Measurements from ENCODE around the gene PLIN5. TPM values are rescaled to one million over a fixed set of nuclear protein-coding genes. Genes with fewer than 3 reads are reported as not detected.

Gene PLIN5
- total and polyA plus RNA-seq, 5 experiments from 2014 or later, result 0.28 to 2.6 (median 0.90) TPM

- Mint-ChIP-seq H3K36me3 (peaks cover 0 to 21% (median 4%) of the 10 kb centered on the region in 3 donors), H3K4me3 (peak overlapping the region; percentile 64 to 90 (median 77)), H3K4me1 (peaks cover 15 to 27% (median 26%) of the 10 kb centered on the region in 4 donors), H3K27ac (peak overlapping the region in 7 of 10 donors; percentile 16 to 69 (median 59)), H3K27me3 (no peaks in the 10 kb centered on the region), H3K9me3 (no peaks in the 10 kb centered on the region)
- ATAC-seq, result no peak
- POLR2A ChIA-PET, result interaction anchor here (0.5 to 3.4 kb wide), 2 partner anchors 15 to 169 kb away, joined by 3 to 50 read pairs; partner anchors contain the start of gene UBXN6
- DNase-seq, result no peak
Measured at GRCh38 chr19:4473011-4473762, 61.8 kb downstream of the PLIN5 start.

Other genes starting within 250 kb of the PLIN5 start
- gene TMIGD2, start 232.8 kb downstream of the PLIN5 start, total RNA-seq, result 10 to 100 TPM; 41.6 to 43.9 TPM
- gene TMIGD2, start 232.8 kb downstream of the PLIN5 start, polyA plus RNA-seq, result 100 to 1,000 TPM in 1 of 3 donors, 10 to 100 TPM in 2; 65.8 to 105 (median 96.5) TPM
- 1 to 10 TPM; 1.4 to 4.0 TPM for gene FSD1, start 230.6 kb downstream of the PLIN5 start, total RNA-seq
- gene FSD1, start 230.6 kb downstream of the PLIN5 start, polyA plus RNA-seq, result 1 to 10 TPM; 1.5 to 3.9 (median 3.4) TPM
- gene STAP2, start 196.4 kb downstream of the PLIN5 start, total RNA-seq, result 1 to 10 TPM; 1.4 to 2.3 TPM
- 1 to 10 TPM; 1.3 to 2.6 (median 1.5) TPM for gene STAP2, start 196.4 kb downstream of the PLIN5 start, polyA plus RNA-seq
- gene MPND, start 191.7 kb downstream of the PLIN5 start, total RNA-seq, result 10 to 100 TPM; 18.9 to 22.1 TPM
- 1 to 10 TPM; 4.6 to 5.3 (median 4.7) TPM for gene MPND, start 191.7 kb downstream of the PLIN5 start, polyA plus RNA-seq
- gene SH3GL1, start 134.7 kb downstream of the PLIN5 start, total RNA-seq, result 10 to 100 TPM; 38.3 to 38.6 TPM
- gene SH3GL1, start 134.7 kb downstream of the PLIN5 start, polyA plus RNA-seq, result 10 to 100 TPM; 11.8 to 20.4 (median 12.3) TPM
- gene CHAF1A, start 132.6 kb downstream of the PLIN5 start, total RNA-seq, result 10 to 100 TPM in 1 of 2 experiments, 1 to 10 TPM in 1; 7.5 to 10.9 TPM
- 1 to 10 TPM; 1.7 to 2.4 (median 2.1) TPM for gene CHAF1A, start 132.6 kb downstream of the PLIN5 start, polyA plus RNA-seq
- 10 to 100 TPM; 61.3 to 75.2 TPM for gene UBXN6, start 77.4 kb downstream of the PLIN5 start, total RNA-seq
- gene UBXN6, start 77.4 kb downstream of the PLIN5 start, polyA plus RNA-seq, result 1 to 10 TPM; 2.4 to 6.6 (median 3.9) TPM
- 10 to 100 TPM; 35.5 to 40.0 TPM for gene HDGFL2, start 62.9 kb downstream of the PLIN5 start, total RNA-seq
- 10 to 100 TPM; 15.0 to 25.3 (median 19.0) TPM for gene HDGFL2, start 62.9 kb downstream of the PLIN5 start, polyA plus RNA-seq
- gene PLIN4, start 16.7 kb downstream of the PLIN5 start, total RNA-seq, result under 1 TPM; 0.23 to 0.36 TPM
- gene PLIN4, start 16.7 kb downstream of the PLIN5 start, polyA plus RNA-seq, result under 1 TPM; 0.07 to 0.11 (median 0.07) TPM
- gene LRG1, start 4.8 kb upstream of the PLIN5 start, total RNA-seq, result not detected
- gene LRG1, start 4.8 kb upstream of the PLIN5 start, polyA plus RNA-seq, result not detected
- gene SEMA6B, start 24.5 kb upstream of the PLIN5 start, total RNA-seq, result under 1 TPM; 0.60 to 0.68 TPM
- not detected for gene SEMA6B, start 24.5 kb upstream of the PLIN5 start, polyA plus RNA-seq
- 10 to 100 TPM; 19.1 to 20.7 TPM for gene TNFAIP8L1, start 104.3 kb upstream of the PLIN5 start, total RNA-seq
- 10 to 100 TPM in 2 of 3 donors, 1 to 10 TPM in 1; 5.6 to 16.5 (median 10.3) TPM for gene TNFAIP8L1, start 104.3 kb upstream of the PLIN5 start, polyA plus RNA-seq
- 10 to 100 TPM; 24.9 to 25.8 TPM for gene MYDGF, start 135.1 kb upstream of the PLIN5 start, total RNA-seq
- 100 to 1,000 TPM; 103 to 114 (median 114) TPM for gene MYDGF, start 135.1 kb upstream of the PLIN5 start, polyA plus RNA-seq
- gene DPP9, start 188.6 kb upstream of the PLIN5 start, total RNA-seq, result 10 to 100 TPM; 82.3 to 86.6 TPM
- 10 to 100 TPM; 16.1 to 30.6 (median 21.9) TPM for gene DPP9, start 188.6 kb upstream of the PLIN5 start, polyA plus RNA-seq

Measured in naive thymus-derived CD8-positive, alpha-beta T cell (primary cell).